AG08396 (cell line): ENCODE results near the gene APBB1IP.
"Not testable (repeated sequence)": the region's sequence is repeated elsewhere in the genome, so short reads cannot be mapped to it uniquely, and the experiment has no call there.

Source experiments
- DNase-seq: peaks from one replicate; pipeline ENCODE4 v3.0.0; 2012; ENCODE audit warnings: low spot score, mixed read lengths

The APBB1IP gene

GRCh38 chr10:26441491-26442214 is 3.5 kb downstream of the APBB1IP start:
- no peak for DNase-seq

GRCh38 chr10:26445411-26446031 is 7.4 kb downstream of the APBB1IP start:
- DNase-seq = no peak

GRCh38 chr10:26446258-26446657 is 8.1 kb downstream of the APBB1IP start:
- no peak for DNase-seq

DNA sequence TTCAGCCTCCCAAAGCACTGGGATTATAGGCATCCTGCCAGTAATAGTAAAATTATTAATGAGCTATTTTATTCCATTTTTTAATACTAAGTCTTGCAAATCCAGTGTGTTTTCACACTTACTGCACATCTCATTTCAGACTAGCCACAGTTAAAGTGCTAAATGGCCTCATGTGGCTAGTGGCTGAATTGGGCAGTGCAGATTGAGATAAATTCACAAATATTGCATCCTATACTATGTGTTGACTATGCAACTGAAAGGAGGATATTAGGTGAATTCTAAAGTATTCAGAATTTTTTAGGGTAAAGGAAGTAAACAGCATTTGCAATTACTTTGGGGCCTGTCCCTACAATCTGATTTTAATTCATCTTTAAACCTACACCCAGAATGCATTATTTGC is 10.2 kb downstream of the APBB1IP start:
- no peak for DNase-seq

DNA sequence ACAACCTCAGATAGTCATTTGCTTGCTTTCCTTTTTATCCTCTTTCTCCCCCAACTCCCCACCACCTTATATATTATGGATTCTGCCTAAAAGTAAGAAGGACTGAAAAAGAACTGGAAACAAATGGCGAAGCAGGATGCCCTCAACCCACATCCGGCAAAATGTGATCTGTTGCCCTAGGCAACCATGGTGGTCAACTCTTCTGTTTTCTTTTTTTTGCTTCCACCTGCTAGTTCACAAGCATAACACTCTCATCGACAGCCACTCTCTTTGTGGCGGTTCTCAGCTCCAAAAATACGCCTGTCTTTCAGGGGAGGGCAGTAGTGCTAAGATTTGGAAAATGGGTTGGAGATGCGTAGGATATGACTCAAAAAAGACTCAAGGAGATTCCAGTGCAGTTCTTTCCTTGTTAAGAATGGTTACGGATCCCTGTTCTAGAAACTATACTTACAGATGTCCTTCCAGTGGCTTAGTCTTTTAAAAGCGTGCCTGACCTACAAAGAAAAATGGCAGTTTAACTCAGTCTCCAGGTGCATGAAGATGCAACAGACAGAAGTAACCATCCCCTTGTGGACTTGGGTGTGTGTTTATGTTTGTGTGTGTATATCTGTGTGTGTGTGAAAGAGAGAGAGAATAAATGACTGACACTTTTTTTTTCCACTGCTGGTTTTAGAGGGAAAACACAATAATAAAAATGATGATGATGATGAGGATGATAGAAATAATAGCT is 10.7 kb downstream of the APBB1IP start:
- no peak for DNase-seq

DNA sequence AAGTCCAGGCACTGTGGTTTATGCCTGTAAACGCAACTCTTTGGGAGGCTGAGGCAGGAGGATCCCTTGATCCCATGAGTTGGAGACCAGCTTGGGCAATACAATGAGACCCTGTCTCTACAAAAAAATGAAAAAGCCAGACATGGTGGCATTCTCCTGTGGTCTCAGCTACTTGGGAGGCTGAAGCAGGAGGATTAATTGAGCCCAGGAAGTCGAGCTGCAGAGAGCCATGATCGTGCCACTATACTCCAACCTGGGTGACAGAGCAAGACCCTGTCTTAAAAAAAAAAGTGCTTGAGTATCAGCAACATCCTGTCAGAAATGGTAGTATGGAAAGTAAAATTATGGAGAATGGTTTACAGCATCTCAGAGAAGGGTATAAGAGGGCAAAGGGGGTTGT is 11.6 kb downstream of the APBB1IP start:
- DNase-seq = no peak

DNA sequence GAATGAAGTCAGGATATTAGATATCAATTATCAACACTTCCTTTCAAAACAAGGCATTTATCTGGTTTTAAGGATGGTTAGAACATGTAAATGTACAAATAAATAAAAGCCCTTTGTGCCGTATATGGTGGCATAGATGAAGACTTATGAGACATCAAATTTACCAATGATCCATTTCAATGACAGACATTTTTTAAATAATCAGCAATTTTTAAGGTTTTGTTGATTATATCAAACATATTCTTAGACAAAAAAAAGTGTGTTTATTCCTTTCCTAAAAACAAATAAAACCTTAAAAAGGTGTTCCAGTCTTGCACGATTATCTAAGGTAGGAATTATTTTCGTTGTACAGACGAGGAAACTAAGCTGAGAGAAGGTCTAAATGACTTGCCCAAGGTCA is 13.8 kb downstream of the APBB1IP start:
- no peak for DNase-seq

GRCh38 chr10:26453850-26454249 is 15.7 kb downstream of the APBB1IP start:
- no peak for DNase-seq

- no peak for DNase-seq
Observed at GRCh38 chr10:26454891-26455290, 16.8 kb downstream of the APBB1IP start.

DNA sequence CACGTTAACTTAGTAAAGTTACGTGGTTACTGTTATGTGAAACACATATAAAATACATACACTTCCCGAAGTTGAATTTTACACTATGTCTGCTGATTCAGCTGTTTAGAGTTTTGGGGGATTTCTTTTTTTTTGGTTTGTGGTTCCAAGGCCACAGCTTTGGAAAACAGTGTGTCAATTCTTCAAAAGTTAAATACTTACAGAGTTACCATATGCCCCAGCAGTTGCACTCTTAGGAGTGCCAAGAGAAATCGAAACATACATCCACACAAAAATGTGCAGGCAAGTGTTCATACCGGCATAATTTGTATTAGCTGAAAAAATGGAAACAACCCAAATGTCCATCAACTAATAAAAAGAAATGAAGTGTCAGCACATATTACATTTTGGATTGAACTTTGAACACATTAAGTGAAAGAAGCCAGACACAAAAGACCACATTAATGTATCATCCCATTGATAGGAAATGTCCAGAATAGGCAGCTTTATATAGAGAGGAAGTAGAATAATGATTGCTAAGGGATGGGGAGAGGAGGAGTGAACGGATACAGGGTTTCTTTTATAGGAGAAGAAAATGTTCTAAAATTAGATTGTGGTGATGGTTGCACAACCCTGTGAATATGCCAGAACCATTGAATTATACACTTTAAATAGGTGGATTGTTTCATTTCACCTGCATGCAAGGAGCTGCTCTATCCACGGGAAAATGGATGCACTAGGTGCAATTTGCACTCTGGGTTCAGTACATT is 17.6 kb downstream of the APBB1IP start:
- no peak for DNase-seq

DNA sequence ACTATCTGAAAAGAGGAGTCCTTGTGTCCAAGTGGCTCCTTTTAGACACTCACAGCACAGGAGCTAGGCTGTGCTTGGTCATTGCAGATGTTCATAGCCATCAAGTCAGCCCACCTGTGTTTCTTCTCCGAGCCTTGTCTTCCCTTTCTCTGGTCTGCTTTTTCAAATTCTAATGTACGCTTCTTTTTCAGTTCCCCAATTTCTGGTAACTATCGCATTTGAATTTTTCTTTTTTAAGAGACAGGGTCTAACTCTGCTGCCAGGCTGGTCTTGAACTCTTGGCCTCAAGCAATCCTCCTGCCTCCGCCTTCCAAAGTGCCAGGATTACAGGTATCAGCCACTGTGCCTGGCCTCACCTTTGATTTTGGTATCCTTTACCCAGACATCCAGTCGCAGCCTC is 18.9 kb downstream of the APBB1IP start:
- no peak for DNase-seq

GRCh38 chr10:26460736-26461135 is 22.6 kb downstream of the APBB1IP start:
- DNase-seq = no peak

GRCh38 chr10:26463986-26464385 is 25.8 kb downstream of the APBB1IP start:
- no peak for DNase-seq

GRCh38 chr10:26464632-26465280 is 26.6 kb downstream of the APBB1IP start:
- DNase-seq = no peak

DNA sequence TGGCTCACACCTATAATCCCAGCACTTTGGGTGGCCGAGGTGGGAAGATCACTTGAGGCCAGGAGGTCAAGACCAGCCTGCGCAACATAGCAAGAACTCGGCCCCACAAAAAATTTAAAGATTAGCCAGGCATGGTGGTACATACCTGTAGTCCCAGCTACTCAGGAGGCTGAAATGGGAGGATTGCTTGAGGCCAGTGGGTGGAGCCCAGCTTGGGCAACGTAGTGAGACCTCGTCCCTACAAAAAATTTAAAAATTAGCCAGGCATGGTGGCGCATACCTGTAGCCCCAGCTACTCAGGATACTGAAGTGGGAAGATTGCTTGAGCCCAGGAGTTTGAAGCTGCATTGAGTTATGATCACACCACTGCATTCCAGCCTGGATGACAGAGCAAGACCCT is 28.4 kb downstream of the APBB1IP start:
- DNase-seq = not testable (repeated sequence)

DNA sequence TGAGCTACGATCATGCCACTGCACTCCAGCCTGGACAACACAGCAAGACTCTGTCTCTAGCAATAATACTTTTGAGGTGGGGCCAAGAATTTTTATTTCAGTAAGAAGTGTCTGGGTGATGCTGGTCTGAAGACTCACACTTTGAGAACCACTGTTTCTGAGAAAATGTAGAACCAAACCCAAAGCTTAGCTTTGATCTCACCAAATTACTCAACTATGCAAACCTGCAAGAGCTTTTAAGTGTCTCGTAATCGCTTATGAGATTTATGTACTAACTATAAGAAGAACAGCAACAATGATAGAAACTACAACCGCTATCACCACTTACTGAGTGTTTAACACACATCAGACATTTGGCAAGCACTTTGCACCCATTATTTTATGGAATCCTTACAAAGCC is 29.5 kb downstream of the APBB1IP start:
- no peak for DNase-seq

- DNase-seq = no peak
Observed at GRCh38 chr10:26468291-26468690, 30.1 kb downstream of the APBB1IP start.

DNA sequence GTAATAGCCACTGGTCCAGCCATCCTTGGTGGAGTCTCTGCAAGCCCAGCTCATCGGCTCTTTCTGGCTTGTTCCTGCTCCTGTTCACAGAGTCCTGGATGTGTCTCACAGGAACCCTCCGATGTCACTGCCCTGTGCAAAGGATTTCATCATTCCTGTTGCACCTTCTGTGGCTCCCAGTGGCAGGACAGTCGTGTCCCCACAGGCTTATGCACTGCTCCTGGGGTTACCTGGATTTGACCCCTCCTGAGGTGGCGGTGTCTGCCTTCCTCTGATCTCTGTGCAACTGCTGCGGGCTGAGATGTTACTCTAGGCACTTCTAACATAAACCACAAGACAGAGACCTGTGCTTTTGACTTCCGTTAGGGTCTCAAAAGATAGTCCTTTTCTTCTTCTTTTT is 30.6 kb downstream of the APBB1IP start:
- DNase-seq = no peak

- no peak for DNase-seq
Observed at GRCh38 chr10:26472492-26472778, 34.3 kb downstream of the APBB1IP start.

- peak; percentile 11 for DNase-seq
Observed at GRCh38 chr10:26474026-26474425, 35.9 kb downstream of the APBB1IP start.

DNA sequence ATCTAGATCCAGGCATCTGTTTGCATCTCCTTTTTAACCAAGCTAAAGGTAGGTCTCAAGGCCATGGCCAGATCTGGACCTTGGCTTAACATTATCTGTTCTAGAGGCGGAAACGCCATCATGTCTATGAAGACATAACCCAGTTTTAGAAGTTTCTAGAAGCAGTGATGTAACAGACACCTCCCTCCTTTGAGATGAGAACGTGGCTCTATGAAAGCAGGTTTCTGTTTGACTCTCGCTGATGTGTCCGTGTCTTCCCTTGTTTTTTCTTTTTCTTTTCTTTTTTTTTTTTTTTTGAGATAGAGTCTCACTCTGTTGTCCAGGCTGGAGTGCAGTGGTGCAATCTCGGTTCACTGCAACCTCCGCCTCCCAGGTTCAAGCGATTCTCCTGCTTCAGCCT is 36.7 kb downstream of the APBB1IP start:
- not testable (repeated sequence) for DNase-seq

DNA sequence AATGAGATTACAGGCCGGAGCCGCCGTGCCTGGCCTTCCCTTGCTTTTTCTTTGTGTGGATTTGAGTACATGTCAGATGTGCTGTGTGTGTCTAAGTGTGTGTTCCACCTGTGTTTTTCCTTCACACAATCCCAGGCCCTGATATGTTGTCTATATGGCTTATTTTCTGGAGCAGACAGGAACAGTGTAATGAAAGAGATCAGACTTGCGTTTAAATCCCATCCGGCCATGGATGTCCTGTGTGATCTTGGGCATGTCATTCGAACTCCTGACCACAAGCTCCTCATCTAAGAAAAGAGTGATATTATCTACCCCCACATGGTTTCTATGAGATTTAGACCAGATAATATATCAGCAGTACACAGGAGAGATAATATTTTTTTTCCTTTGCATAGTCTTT is 37.2 kb downstream of the APBB1IP start:
- DNase-seq = no peak
